Measurements from ENCODE around the gene GRK5. TPM values are rescaled to one million over a fixed set of nuclear protein-coding genes. Genes with fewer than 3 reads are reported as not detected.

GRK5 gene
- total RNA-seq, 2 donors from 2014 or later = 3.4 to 4.9 TPM

GRCh38 chr10:119278126-119278709 is 70.8 kb downstream of the GRK5 start:
- Histone ChIP-seq H3K4me3 (no peak overlapping the region), H3K27ac (no peak overlapping the region), H3K4me1 (peaks cover 11% of the 10 kb centered on the region), H3K9me3 (no peaks in the 10 kb centered on the region), H3K36me3 (replicated peaks in 1 of 2; ENCODE audit: insufficient read depth in 1 of 2, low read depth in 2 of 2) (no peaks in the 10 kb centered on the region), H3K27me3 (no peaks in the 10 kb centered on the region)
- ATAC-seq (no peak), DNase-seq (no peak)
- TF ChIP-seq POLR2A (IDR thresholded peaks at IDR 0.05) (no peak), CTCF (IDR thresholded peaks at IDR 0.05) (no peak)
- WGBS, 2 donors = 87 to 92% methylated on average over 14 of the region's 14 CpGs
- intact Hi-C loops (cut with DNase I) = no loop called here

GRCh38 chr10:119279441-119279840 is 72.1 kb downstream of the GRK5 start:
- Histone ChIP-seq H3K27me3 (no peaks in the 10 kb centered on the region), H3K27ac (no peak overlapping the region), H3K9me3 (no peaks in the 10 kb centered on the region), H3K4me3 (no peak overlapping the region), H3K4me1 (peaks cover 11% of the 10 kb centered on the region), H3K36me3 (replicated peaks in 1 of 2; ENCODE audit: insufficient read depth in 1 of 2, low read depth in 2 of 2) (no peaks in the 10 kb centered on the region)
- DNase-seq (no peak), ATAC-seq (no peak)
- WGBS, 2 donors = 80 to 92% methylated on average over 5 to 10 of the region's 10 CpGs
- intact Hi-C loops (cut with DNase I) = no loop called here
- TF ChIP-seq CTCF (IDR thresholded peaks at IDR 0.05) (no peak), POLR2A (IDR thresholded peaks at IDR 0.05) (no peak)

GRCh38 chr10:119281581-119282071 is 74.3 kb downstream of the GRK5 start:
- WGBS, 2 donors = 33 to 83% methylated on average over 4 to 13 of the region's 13 CpGs
- intact Hi-C loops (cut with DNase I) = no loop called here
- Histone ChIP-seq H3K36me3 (replicated peaks in 1 of 2; ENCODE audit: insufficient read depth in 1 of 2, low read depth in 2 of 2) (no peaks in the 10 kb centered on the region), H3K27me3 (no peaks in the 10 kb centered on the region), H3K4me1 (peaks cover 11% of the 10 kb centered on the region), H3K27ac (no peak overlapping the region), H3K4me3 (no peak overlapping the region), H3K9me3 (no peaks in the 10 kb centered on the region)
- TF ChIP-seq POLR2A (IDR thresholded peaks at IDR 0.05) (no peak), CTCF (IDR thresholded peaks at IDR 0.05) (no peak)
- peak; percentile 25 for ATAC-seq
- DNase-seq = peak; percentile 52 to 74 (median 64)

- Histone ChIP-seq H3K36me3 (replicated peaks in 1 of 2; ENCODE audit: insufficient read depth in 1 of 2, low read depth in 2 of 2) (no peaks in the 10 kb centered on the region), H3K9me3 (no peaks in the 10 kb centered on the region), H3K27me3 (no peaks in the 10 kb centered on the region), H3K4me1 (peaks cover 11% of the 10 kb centered on the region), H3K27ac (no peak overlapping the region), H3K4me3 (no peak overlapping the region)
- intact Hi-C loops (cut with DNase I) = no loop called here
- 95 to 96% methylated on average over 5 to 9 of the region's 9 CpGs for WGBS, 2 donors
- ATAC-seq (no peak), DNase-seq (no peak)
- TF ChIP-seq CTCF (IDR thresholded peaks at IDR 0.05) = no peak
- TF ChIP-seq POLR2A (IDR thresholded peaks at IDR 0.05) = no peak
Observed at GRCh38 chr10:119282446-119282845, 75.1 kb downstream of the GRK5 start.

GRCh38 chr10:119283387-119283786 is 76.0 kb downstream of the GRK5 start:
- H3K27me3 ChIP-seq = no peaks in the 10 kb centered on the region
- intact Hi-C loops (cut with DNase I) = no loop called here

More at GRCh38 chr10:119283387-119283786, 76.0 kb downstream of the GRK5 start:
- H3K36me3 ChIP-seq (replicated peaks in 1 of 2; ENCODE audit: insufficient read depth in 1 of 2, low read depth in 2 of 2) = no peaks in the 10 kb centered on the region
- WGBS, 2 donors = 74 to 84% methylated on average over 5 of the region's 5 CpGs
- H3K4me1 ChIP-seq = peaks cover 11% of the 10 kb centered on the region
- TF ChIP-seq POLR2A (IDR thresholded peaks at IDR 0.05) (no peak), CTCF (IDR thresholded peaks at IDR 0.05) (no peak)
- no peak for DNase-seq
- no peak overlapping the region for H3K27ac ChIP-seq
- ATAC-seq = no peak
- no peaks in the 10 kb centered on the region for H3K9me3 ChIP-seq
- H3K4me3 ChIP-seq = no peak overlapping the region
